HepG2 (cell line): Measurements from ENCODE around the gene P2RY6. TPM values are rescaled to one million over a fixed set of nuclear protein-coding genes. Genes with fewer than 3 reads are reported as not detected.
A peak's percentile ranks its signal among the peaks of the same experiment; 100 is the strongest.

Experiments used
- AKAP8 ChIP-seq: sonication (generic); formaldehyde crosslinking; IDR thresholded peaks from 2 replicates; pipeline ENCODE4 v1.5.1; 2020; ENCODE audit warnings: mild to moderate bottlenecking, missing genetic modification reagents
- ARNT2 ChIP-seq: sonication (generic); formaldehyde crosslinking; IDR thresholded peaks from 2 replicates; pipeline ENCODE4 v1.8.0; 2022; ENCODE audit warnings: mild to moderate bottlenecking, low read depth, missing genetic modification reagents, moderate library complexity
- ATM ChIP-seq: fragments of 450-650 bp; IDR thresholded peaks from 2 replicates; pipeline ENCODE4 v1.7.1; 2017; ENCODE audit warnings: mild to moderate bottlenecking, borderline replicate concordance
- CENPX ChIP-seq: sonication (generic); formaldehyde crosslinking; IDR thresholded peaks from 2 replicates; pipeline ENCODE4 v1.9.0; 2021; ENCODE audit warnings: mild to moderate bottlenecking, missing genetic modification reagents, moderate library complexity
- HCFC1 ChIP-seq: fragments of 150-350 bp; IDR thresholded peaks from 2 replicates; pipeline ENCODE4 v1.6.1; 2014; ENCODE audit warnings: low read depth, low read length
- KMT2B ChIP-seq: IDR thresholded peaks from 2 replicates; pipeline ENCODE4 v1.6.1; 2016; ENCODE audit warnings: missing genetic modification reagents, missing compliant biosample characterization
- NR2F6 ChIP-seq, 2 experiments: IDR thresholded peaks; 2 replicates each; pipeline ENCODE4 v1.6.1; 2016; ENCODE audit warnings: antibody characterized with exemption in 1 of 2, mild to moderate bottlenecking in 1 of 2
- REL ChIP-seq: sonication (generic); formaldehyde crosslinking; conservative IDR thresholded peaks from 2 replicates; pipeline ENCODE4 v1.8.0; 2022; ENCODE audit warnings: mild to moderate bottlenecking, missing genetic modification reagents, moderate library complexity
- TMF1 ChIP-seq: sonication (generic); formaldehyde crosslinking; IDR thresholded peaks from 2 replicates; pipeline ENCODE4 v1.8.1; 2022; ENCODE audit warnings: low read depth, missing genetic modification reagents
- ZFYVE20 ChIP-seq: sonication (generic); formaldehyde crosslinking; IDR thresholded peaks from 2 replicates; pipeline ENCODE4 v1.8.0; 2023; ENCODE audit warnings: low read depth, mild to moderate bottlenecking, moderate library complexity, missing genetic modification reagents, borderline replicate concordance
- ZNF207 ChIP-seq: fragments of 450-650 bp; IDR thresholded peaks from 2 replicates; pipeline ENCODE4 v1.6.1; 2016; ENCODE audit warnings: antibody characterized with exemption, borderline replicate concordance
- ZNF598 ChIP-seq: sonication (generic); formaldehyde crosslinking; IDR thresholded peaks from 2 replicates; pipeline ENCODE4 v1.5.1; 2020; ENCODE audit warnings: mild to moderate bottlenecking, missing genetic modification reagents, borderline replicate concordance
- ZNF644 ChIP-seq: IDR thresholded peaks from 2 replicates; pipeline ENCODE4 v1.6.1; 2016; ENCODE audit warnings: low read depth
- ZNF652 ChIP-seq: IDR thresholded peaks from 2 replicates; pipeline ENCODE4 v1.6.1; 2016; ENCODE audit warnings: low read depth, borderline replicate concordance
- ZNF7 ChIP-seq: IDR thresholded peaks from 2 replicates; pipeline ENCODE4 v1.6.1; 2016; ENCODE audit warnings: missing biosample characterization, missing genetic modification reagents
- ZNF766 ChIP-seq: sonication (generic); formaldehyde crosslinking; IDR thresholded peaks from 2 replicates; pipeline ENCODE4 v1.5.0; 2020; ENCODE audit warnings: missing genetic modification reagents, borderline replicate concordance
- polyA plus RNA-seq, 8 experiments: library from polyadenylated mRNA; depleted of rRNA in 3 of 8; stranded (reverse) in 7 of 8; unstranded in 1 of 8; fragments of >200 nt; fragmentation: Illumina TruSeq in 4 of 8; extraction: Trizol in 4 of 8; gene quantifications; 2 replicates each; pipeline versions ENCODE4 v1.2.1 to v1.2.3, GENCODE V29; 2011 to 2016; ENCODE audit warnings: low read depth in 4 of 8, missing spikeins in 1 of 8, mixed read lengths in 1 of 8; ENCODE audit not compliant: insufficient read depth in 1 of 8
- total RNA-seq, 5 experiments: library from RNA; depleted of rRNA; stranded (reverse); fragments of >200 nt; fragmentation: Illumina TruSeq; extraction: Trizol; gene quantifications; 2 replicates each; pipeline ENCODE4 v1.2.3, GENCODE V29; 2016; ENCODE audit warnings: low read depth in 1 of 5
- TF ChIP-seq, protein P1 (sequence below): sonication (generic); formaldehyde crosslinking; IDR thresholded peaks from 2 replicates; pipeline ENCODE4 v1.5.0; 2020; ENCODE audit warnings: mild to moderate bottlenecking, missing genetic modification reagents, borderline replicate concordance
- TF ChIP-seq, protein P2 (sequence below): sonication (generic); formaldehyde crosslinking; IDR thresholded peaks from 2 replicates; pipeline ENCODE4 v1.5.1; 2020; ENCODE audit warnings: missing genetic modification reagents, mild to moderate bottlenecking, borderline replicate concordance
- TF ChIP-seq, protein P3 (sequence below): fragments of 450-650 bp; IDR thresholded peaks from 2 replicates; pipeline ENCODE4 v1.6.1; 2017; ENCODE audit warnings: mild to moderate bottlenecking

P2RY6 gene
- total and polyA plus RNA-seq, 2 of the 13 experiments (the other 11 are each of a cell fraction or from before 2014, with no cell fraction given) = 0.09 to 0.29 TPM

DNA sequence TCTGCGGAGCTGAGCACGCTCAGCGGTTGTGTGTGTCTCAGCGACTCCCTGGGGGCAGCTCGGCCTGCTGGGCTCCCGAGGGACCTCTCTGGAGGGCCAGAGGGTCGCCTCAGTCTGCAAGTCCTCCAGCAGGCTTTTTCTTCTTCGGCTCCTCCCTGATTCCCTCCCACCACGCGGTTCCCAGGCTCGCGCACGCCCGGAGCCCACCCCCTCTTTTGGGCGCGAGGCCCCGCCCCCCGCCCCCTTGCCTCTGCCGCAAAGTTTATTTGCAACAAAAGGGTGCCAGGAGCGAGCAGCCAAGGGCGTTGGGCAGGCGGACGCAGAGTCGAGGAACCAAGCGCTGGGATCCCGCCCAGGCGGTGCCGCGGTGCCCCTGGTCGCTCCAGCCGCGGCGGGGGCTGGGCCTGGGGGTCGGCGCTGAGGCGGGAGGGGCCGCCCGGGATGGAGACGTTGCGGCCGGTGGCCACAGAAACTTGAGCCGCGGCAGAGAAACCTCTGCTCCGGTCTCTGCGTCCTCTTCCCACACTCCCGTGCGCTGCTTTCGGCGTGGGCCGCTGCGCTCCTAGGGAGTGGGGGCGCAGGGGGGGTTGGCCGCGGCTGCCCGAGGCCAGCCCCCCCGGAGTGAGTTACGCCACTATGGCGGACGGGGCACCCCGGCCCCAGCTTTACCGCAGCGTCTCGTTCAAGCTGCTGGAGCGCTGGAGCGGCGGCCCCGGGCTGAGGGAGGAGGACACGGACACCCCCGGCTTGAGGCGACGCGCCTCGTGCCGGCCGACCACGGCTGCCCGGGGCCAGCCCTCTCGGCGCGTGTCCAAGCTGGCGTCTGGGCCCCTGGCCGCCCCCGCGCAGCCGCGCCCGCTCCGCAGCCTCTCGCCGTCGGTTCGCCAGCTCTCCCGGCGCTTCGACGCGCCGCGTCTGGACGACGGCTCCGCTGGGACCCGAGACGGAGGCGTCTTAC is 36.1 kb downstream of the P2RY6 start, which contains the start of gene ARHGEF17 (continued):
- TF ChIP-seq, protein P1, sequence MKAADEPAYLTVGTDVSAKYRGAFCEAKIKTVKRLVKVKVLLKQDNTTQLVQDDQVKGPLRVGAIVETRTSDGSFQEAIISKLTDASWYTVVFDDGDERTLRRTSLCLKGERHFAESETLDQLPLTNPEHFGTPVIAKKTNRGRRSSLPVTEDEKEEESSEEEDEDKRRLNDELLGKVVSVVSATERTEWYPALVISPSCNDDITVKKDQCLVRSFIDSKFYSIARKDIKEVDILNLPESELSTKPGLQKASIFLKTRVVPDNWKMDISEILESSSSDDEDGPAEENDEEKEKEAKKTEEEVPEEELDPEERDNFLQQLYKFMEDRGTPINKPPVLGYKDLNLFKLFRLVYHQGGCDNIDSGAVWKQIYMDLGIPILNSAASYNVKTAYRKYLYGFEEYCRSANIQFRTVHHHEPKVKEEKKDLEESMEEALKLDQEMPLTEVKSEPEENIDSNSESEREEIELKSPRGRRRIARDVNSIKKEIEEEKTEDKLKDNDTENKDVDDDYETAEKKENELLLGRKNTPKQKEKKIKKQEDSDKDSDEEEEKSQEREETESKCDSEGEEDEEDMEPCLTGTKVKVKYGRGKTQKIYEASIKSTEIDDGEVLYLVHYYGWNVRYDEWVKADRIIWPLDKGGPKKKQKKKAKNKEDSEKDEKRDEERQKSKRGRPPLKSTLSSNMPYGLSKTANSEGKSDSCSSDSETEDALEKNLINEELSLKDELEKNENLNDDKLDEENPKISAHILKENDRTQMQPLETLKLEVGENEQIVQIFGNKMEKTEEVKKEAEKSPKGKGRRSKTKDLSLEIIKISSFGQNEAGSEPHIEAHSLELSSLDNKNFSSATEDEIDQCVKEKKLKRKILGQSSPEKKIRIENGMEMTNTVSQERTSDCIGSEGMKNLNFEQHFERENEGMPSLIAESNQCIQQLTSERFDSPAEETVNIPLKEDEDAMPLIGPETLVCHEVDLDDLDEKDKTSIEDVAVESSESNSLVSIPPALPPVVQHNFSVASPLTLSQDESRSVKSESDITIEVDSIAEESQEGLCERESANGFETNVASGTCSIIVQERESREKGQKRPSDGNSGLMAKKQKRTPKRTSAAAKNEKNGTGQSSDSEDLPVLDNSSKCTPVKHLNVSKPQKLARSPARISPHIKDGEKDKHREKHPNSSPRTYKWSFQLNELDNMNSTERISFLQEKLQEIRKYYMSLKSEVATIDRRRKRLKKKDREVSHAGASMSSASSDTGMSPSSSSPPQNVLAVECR (CRISPR knock-in tag) = peak; percentile 18; the same call in 1 of the 2 replicates
- TF ChIP-seq HCFC1 (no peak), ZNF598 (0 out of 2 replicates have a peak, but pooled peaks have one; percentile 15), ZNF207 (no peak), ZNF7 (CRISPR knock-in tag) (no peak), CENPX (CRISPR knock-in tag) (no peak), ATM (no peak), ARNT2 (CRISPR knock-in tag) (no peak), TMF1 (0 out of 2 replicates have a peak, but pooled peaks have one; percentile 54), NR2F6 (IDR thresholded peaks at IDR 0.05) (no peak), NR2F6 (CRISPR knock-in tag; IDR thresholded peaks at IDR 0.05) (no peak; the same call in 1 of the 2 replicates), AKAP8 (CRISPR knock-in tag) (no peak; the same call in 1 of the 2 replicates), ZFYVE20 (no peak), ZNF766 (CRISPR knock-in tag) (peak; percentile 7; the same call in 1 of the 2 replicates), REL (no peak; the same call in none of the 2 replicates), KMT2B (no peak; the same call in 1 of the 2 replicates), ZNF652 (CRISPR knock-in tag) (no peak), ZNF644 (CRISPR knock-in tag) (no peak)
- TF ChIP-seq, protein P2, sequence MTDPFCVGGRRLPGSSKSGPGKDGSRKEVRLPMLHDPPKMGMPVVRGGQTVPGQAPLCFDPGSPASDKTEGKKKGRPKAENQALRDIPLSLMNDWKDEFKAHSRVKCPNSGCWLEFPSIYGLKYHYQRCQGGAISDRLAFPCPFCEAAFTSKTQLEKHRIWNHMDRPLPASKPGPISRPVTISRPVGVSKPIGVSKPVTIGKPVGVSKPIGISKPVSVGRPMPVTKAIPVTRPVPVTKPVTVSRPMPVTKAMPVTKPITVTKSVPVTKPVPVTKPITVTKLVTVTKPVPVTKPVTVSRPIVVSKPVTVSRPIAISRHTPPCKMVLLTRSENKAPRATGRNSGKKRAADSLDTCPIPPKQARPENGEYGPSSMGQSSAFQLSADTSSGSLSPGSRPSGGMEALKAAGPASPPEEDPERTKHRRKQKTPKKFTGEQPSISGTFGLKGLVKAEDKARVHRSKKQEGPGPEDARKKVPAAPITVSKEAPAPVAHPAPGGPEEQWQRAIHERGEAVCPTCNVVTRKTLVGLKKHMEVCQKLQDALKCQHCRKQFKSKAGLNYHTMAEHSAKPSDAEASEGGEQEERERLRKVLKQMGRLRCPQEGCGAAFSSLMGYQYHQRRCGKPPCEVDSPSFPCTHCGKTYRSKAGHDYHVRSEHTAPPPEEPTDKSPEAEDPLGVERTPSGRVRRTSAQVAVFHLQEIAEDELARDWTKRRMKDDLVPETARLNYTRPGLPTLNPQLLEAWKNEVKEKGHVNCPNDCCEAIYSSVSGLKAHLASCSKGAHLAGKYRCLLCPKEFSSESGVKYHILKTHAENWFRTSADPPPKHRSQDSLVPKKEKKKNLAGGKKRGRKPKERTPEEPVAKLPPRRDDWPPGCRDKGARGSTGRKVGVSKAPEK = no peak
- TF ChIP-seq, protein P3, sequence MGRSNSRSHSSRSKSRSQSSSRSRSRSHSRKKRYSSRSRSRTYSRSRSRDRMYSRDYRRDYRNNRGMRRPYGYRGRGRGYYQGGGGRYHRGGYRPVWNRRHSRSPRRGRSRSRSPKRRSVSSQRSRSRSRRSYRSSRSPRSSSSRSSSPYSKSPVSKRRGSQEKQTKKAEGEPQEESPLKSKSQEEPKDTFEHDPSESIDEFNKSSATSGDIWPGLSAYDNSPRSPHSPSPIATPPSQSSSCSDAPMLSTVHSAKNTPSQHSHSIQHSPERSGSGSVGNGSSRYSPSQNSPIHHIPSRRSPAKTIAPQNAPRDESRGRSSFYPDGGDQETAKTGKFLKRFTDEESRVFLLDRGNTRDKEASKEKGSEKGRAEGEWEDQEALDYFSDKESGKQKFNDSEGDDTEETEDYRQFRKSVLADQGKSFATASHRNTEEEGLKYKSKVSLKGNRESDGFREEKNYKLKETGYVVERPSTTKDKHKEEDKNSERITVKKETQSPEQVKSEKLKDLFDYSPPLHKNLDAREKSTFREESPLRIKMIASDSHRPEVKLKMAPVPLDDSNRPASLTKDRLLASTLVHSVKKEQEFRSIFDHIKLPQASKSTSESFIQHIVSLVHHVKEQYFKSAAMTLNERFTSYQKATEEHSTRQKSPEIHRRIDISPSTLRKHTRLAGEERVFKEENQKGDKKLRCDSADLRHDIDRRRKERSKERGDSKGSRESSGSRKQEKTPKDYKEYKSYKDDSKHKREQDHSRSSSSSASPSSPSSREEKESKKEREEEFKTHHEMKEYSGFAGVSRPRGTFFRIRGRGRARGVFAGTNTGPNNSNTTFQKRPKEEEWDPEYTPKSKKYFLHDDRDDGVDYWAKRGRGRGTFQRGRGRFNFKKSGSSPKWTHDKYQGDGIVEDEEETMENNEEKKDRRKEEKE = no peak
